Hepatocyte (in vitro differentiated cells): ENCODE data around the gene ZER1. TPM values are rescaled to one million over a fixed set of nuclear protein-coding genes. Genes with fewer than 3 reads are reported as not detected.

ENCODE experiments used
- DNase-seq: peaks from one replicate; pipeline ENCODE4 v3.0.0-alpha.2; 2016; ENCODE audit warnings: low spot score
- H2AFZ ChIP-seq: fragments of 200-600 bp; sonication (generic); 2 replicates; pipeline ENCODE4 v1.6.0; 2016; ENCODE audit warnings: antibody characterized with exemption, mild to moderate bottlenecking
- H3K27ac ChIP-seq: fragments of 200-600 bp; sonication (generic); 2 replicates; pipeline ENCODE4 v1.5.1; 2016; ENCODE audit warnings: mild to moderate bottlenecking
- H3K27me3 ChIP-seq: fragments of 200-600 bp; sonication (generic); 2 replicates; pipeline ENCODE4 v1.6.1; 2016
- H3K36me3 ChIP-seq: fragments of 200-600 bp; sonication (generic); replicated peaks from 2 replicates; pipeline ENCODE4 v1.5.1; 2016; ENCODE audit warnings: low read depth; ENCODE audit not compliant: insufficient read depth
- H3K4me1 ChIP-seq: fragments of 200-600 bp; sonication (generic); 2 replicates; pipeline ENCODE4 v1.5.1; 2016; ENCODE audit warnings: mild to moderate bottlenecking, moderate library complexity; ENCODE audit not compliant: insufficient read depth
- H3K4me2 ChIP-seq: fragments of 200-600 bp; sonication (generic); 2 replicates; pipeline ENCODE4 v1.6.0; 2016
- H3K4me3 ChIP-seq: fragments of 200-600 bp; sonication (generic); 2 replicates; pipeline ENCODE4 v1.5.1; 2016; ENCODE audit warnings: mild to moderate bottlenecking
- H3K79me2 ChIP-seq: fragments of 200-600 bp; sonication (generic); 2 replicates; pipeline ENCODE4 v1.6.0; 2017; ENCODE audit warnings: mild to moderate bottlenecking
- H3K9me2 ChIP-seq: fragments of 200-600 bp; sonication (generic); replicated peaks from 2 replicates; pipeline ENCODE4 v1.6.0; 2017; ENCODE audit warnings: mild to moderate bottlenecking; ENCODE audit not compliant: insufficient read depth
- H3K9me3 ChIP-seq: fragments of 200-600 bp; sonication (generic); 2 replicates; pipeline ENCODE4 v1.5.1; 2016; ENCODE audit warnings: low read depth, mild to moderate bottlenecking
- H4K20me1 ChIP-seq: fragments of 200-600 bp; sonication (generic); 2 replicates; pipeline ENCODE4 v1.6.0; 2016; ENCODE audit warnings: mild to moderate bottlenecking; ENCODE audit not compliant: insufficient read depth, poor library complexity, severe bottlenecking
- EZH2 ChIP-seq: fragments of 200-600 bp; sonication (generic); IDR thresholded peaks from 2 replicates; pipeline ENCODE4 v1.6.1; 2016; ENCODE audit warnings: antibody characterized with exemption, mild to moderate bottlenecking, borderline replicate concordance
- EZH2phosphoT487 ChIP-seq: fragments of 200-600 bp; sonication (generic); IDR thresholded peaks from one replicate; pipeline ENCODE4 v1.6.1; 2018; ENCODE audit warnings: antibody characterized with exemption, mild to moderate bottlenecking, low read depth, moderate library complexity; ENCODE audit not compliant: unreplicated experiment, severe bottlenecking
- WGBS: methylation state at CpG from one replicate; pipeline ENCODE4 v1.1.6; 2016; ENCODE audit warnings: low lambda C conversion rate; ENCODE audit errors: missing lambda C conversion rate; 5-methylcytosine and 5-hydroxymethylcytosine counted together
- polyA plus RNA-seq: library from polyadenylated mRNA; unstranded; fragments of >200 nt; fragmentation: Nextera tagmentation; extraction: Ambion mirVana; gene quantifications from 2 replicates; pipeline ENCODE4 v1.2.1, GENCODE V29; 2016
- total RNA-seq: library from RNA; depleted of rRNA; stranded (reverse); fragments of >200 nt; gene quantifications from 2 replicates; pipeline ENCODE4 v1.2.3, GENCODE V29; 2014
- TF ChIP-seq, protein P1 (sequence below): fragments of 200-600 bp; sonication (generic); IDR thresholded peaks from 2 replicates; pipeline ENCODE4 v1.5.1; 2016; ENCODE audit warnings: antibody characterized with exemption, mild to moderate bottlenecking; ENCODE audit not compliant: poor library complexity

The ZER1 gene
- total and polyA plus RNA-seq, 2 experiments from 2014 or later, result 24.4 to 38.9 TPM

DNA sequence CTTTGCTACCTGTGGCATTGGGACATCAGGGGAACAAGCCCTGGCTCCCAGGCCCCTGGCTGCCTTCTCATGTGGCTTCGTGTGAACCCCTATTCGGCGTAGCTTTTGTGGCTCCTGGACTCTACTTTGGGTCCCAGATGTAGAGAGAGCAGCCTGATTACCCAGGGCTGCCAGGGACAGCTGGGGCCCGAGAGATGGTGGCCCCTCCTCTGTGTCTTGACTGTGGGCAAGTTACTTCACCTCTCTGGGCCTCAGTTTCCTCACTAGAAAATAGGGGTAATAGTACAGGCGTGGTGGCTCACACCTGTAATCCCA lies 67.4 kb downstream of the ZER1 start:
- no peak for DNase-seq
- no peak overlapping the region for H2AFZ ChIP-seq
- H3K4me3 ChIP-seq, result no peak overlapping the region
- no peak overlapping the region for H3K27ac ChIP-seq
- no peaks in the 10 kb centered on the region for H3K4me1 ChIP-seq
- H3K36me3 ChIP-seq, result no peaks in the 10 kb centered on the region
- H3K9me2 ChIP-seq, result no peaks in the 10 kb centered on the region
- no peaks in the 10 kb centered on the region for H3K27me3 ChIP-seq
- no peak overlapping the region for H3K4me2 ChIP-seq
- TF ChIP-seq EZH2phosphoT487, result no peak
- TF ChIP-seq, protein P1, sequence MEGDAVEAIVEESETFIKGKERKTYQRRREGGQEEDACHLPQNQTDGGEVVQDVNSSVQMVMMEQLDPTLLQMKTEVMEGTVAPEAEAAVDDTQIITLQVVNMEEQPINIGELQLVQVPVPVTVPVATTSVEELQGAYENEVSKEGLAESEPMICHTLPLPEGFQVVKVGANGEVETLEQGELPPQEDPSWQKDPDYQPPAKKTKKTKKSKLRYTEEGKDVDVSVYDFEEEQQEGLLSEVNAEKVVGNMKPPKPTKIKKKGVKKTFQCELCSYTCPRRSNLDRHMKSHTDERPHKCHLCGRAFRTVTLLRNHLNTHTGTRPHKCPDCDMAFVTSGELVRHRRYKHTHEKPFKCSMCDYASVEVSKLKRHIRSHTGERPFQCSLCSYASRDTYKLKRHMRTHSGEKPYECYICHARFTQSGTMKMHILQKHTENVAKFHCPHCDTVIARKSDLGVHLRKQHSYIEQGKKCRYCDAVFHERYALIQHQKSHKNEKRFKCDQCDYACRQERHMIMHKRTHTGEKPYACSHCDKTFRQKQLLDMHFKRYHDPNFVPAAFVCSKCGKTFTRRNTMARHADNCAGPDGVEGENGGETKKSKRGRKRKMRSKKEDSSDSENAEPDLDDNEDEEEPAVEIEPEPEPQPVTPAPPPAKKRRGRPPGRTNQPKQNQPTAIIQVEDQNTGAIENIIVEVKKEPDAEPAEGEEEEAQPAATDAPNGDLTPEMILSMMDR, result no peak
- TF ChIP-seq EZH2, result no peak
- H3K9me3 ChIP-seq, result no peaks in the 10 kb centered on the region
- WGBS, result 97% methylated on average over 5 of the region's 5 CpGs
- H4K20me1 ChIP-seq, result no peaks in the 10 kb centered on the region
- H3K79me2 ChIP-seq, result no peaks in the 10 kb centered on the region

- no peak overlapping the region for H3K27ac ChIP-seq
- H3K36me3 ChIP-seq, result no peaks in the 10 kb centered on the region
- peak overlapping the region; percentile 97 for H3K4me2 ChIP-seq
- no peaks in the 10 kb centered on the region for H3K9me3 ChIP-seq
- DNase-seq, result no peak
- no peaks in the 10 kb centered on the region for H3K79me2 ChIP-seq
- 86% methylated on average over 30 of the region's 31 CpGs for WGBS
- no peak overlapping the region for H3K4me3 ChIP-seq
- no peaks in the 10 kb centered on the region for H3K9me2 ChIP-seq
- H4K20me1 ChIP-seq, result no peaks in the 10 kb centered on the region
- H2AFZ ChIP-seq, result no peak overlapping the region
- no peaks in the 10 kb centered on the region for H3K27me3 ChIP-seq
- H3K4me1 ChIP-seq, result no peaks in the 10 kb centered on the region
- TF ChIP-seq EZH2phosphoT487 (no peak), EZH2 (no peak)
- TF ChIP-seq, protein P1, result no peak
Measured at GRCh38 chr9:128703616-128704355, 67.9 kb downstream of the ZER1 start.

GRCh38 chr9:128702949-128703615 lies 68.6 kb downstream of the ZER1 start:
- no peaks in the 10 kb centered on the region for H3K9me3 ChIP-seq
- 4% methylated on average over 35 of the region's 55 CpGs for WGBS
- DNase-seq, result no peak
- no peak for TF ChIP-seq EZH2phosphoT487
- TF ChIP-seq, protein P1, result no peak
- no peak for TF ChIP-seq EZH2
- H4K20me1 ChIP-seq, result no peaks in the 10 kb centered on the region
- H3K36me3 ChIP-seq, result no peaks in the 10 kb centered on the region
- H3K27me3 ChIP-seq, result no peaks in the 10 kb centered on the region
- H3K4me2 ChIP-seq, result peak overlapping the region; percentile 97
- no peaks in the 10 kb centered on the region for H3K79me2 ChIP-seq
- H3K27ac ChIP-seq, result no peak overlapping the region
- peak overlapping the region; percentile 99 for H3K4me3 ChIP-seq
- peak overlapping the region; percentile 97 for H2AFZ ChIP-seq
- no peaks in the 10 kb centered on the region for H3K4me1 ChIP-seq
- H3K9me2 ChIP-seq, result no peaks in the 10 kb centered on the region
